CD14-positive monocyte (primary cell): ENCODE results near the gene NXPH1. TPM values are rescaled to one million over a fixed set of nuclear protein-coding genes. Genes with fewer than 3 reads are reported as not detected.

Experiments used
- DNase-seq, 3 donors: peaks; one replicate each; pipeline ENCODE4 v3.0.0-alpha.2; 2011 to 2022
- H2AFZ ChIP-seq: 2 replicates; pipeline ENCODE4 v1.6.0; 2012; ENCODE audit warnings: mild to moderate bottlenecking, low read depth, low read length, inconsistent platforms; ENCODE audit not compliant: insufficient read depth, poor library complexity, severe bottlenecking
- H3K27ac ChIP-seq, 2 donors: 1 replicate in 1 of 2; 2 replicates in 1 of 2; pipeline ENCODE4 v1.5.1; 2012 to 2013; ENCODE audit warnings: low read length in 2 of 2, control low read depth in 1 of 2, inconsistent platforms in 1 of 2, low read depth in 1 of 2, mild to moderate bottlenecking in 1 of 2
- H3K27me3 ChIP-seq, 2 donors: one replicate each; pipeline versions ENCODE4 v1.6.0 to v1.6.1; 2011 to 2013; ENCODE audit warnings: low read length in 2 of 2; ENCODE audit not compliant: control insufficient read depth in 2 of 2, insufficient read depth in 2 of 2
- H3K36me3 ChIP-seq, 2 donors: replicated peaks in 1 of 2; 1 replicate in 1 of 2; 2 replicates in 1 of 2; pipeline versions ENCODE4 v1.5.1 to v1.6.1; 2012 to 2013; ENCODE audit warnings: low read length in 2 of 2, control low read depth in 1 of 2, inconsistent platforms in 1 of 2, mild to moderate bottlenecking in 1 of 2; ENCODE audit not compliant: insufficient read depth in 2 of 2, control insufficient read depth in 1 of 2
- H3K4me1 ChIP-seq, 2 donors: 1 replicate in 1 of 2; 2 replicates in 1 of 2; pipeline versions ENCODE4 v1.5.1 to v1.6.1; 2012 to 2013; ENCODE audit warnings: low read length in 2 of 2, control low read depth in 1 of 2, inconsistent platforms in 1 of 2, mild to moderate bottlenecking in 1 of 2, moderate library complexity in 1 of 2; ENCODE audit not compliant: insufficient read depth in 2 of 2, control insufficient read depth in 1 of 2
- H3K4me2 ChIP-seq: replicated peaks from 2 replicates; pipeline ENCODE3; 2012; ENCODE audit warnings: low read length, moderate library complexity, mild to moderate bottlenecking; ENCODE audit not compliant: poor library complexity, severe bottlenecking; ENCODE audit errors: extremely low read depth
- H3K4me3 ChIP-seq, 3 experiments: fragments of 200-600 bp in 1 of 3; sonication (generic) in 1 of 3; replicated peaks in 1 of 3; 1 replicate in 2 of 3; 2 replicates in 1 of 3; pipeline ENCODE4 v1.5.1; 2011 to 2013; ENCODE audit warnings: low read length in 3 of 3, mild to moderate bottlenecking in 3 of 3, control low read depth in 2 of 3, low read depth in 2 of 3, inconsistent platforms in 1 of 3, moderate library complexity in 1 of 3
- H3K79me2 ChIP-seq: 2 replicates; pipeline ENCODE4 v1.6.0; 2012; ENCODE audit warnings: mild to moderate bottlenecking, control low read depth, inconsistent platforms, low read length, moderate library complexity; ENCODE audit not compliant: insufficient read depth
- H3K9ac ChIP-seq: 2 replicates; pipeline ENCODE4 v1.6.0; 2017; ENCODE audit warnings: low read length, mild to moderate bottlenecking; ENCODE audit not compliant: insufficient read depth, poor library complexity, severe bottlenecking
- H3K9me3 ChIP-seq, 2 donors: replicated peaks in 1 of 2; 1 replicate in 1 of 2; 2 replicates in 1 of 2; pipeline versions ENCODE4 v1.5.1 to v1.6.1; 2012 to 2013; ENCODE audit warnings: low read length in 2 of 2, control low read depth in 1 of 2; ENCODE audit not compliant: control insufficient read depth in 1 of 2, insufficient read depth in 1 of 2
- H4K20me1 ChIP-seq: 2 replicates; pipeline ENCODE4 v1.6.0; 2012; ENCODE audit warnings: mild to moderate bottlenecking, low read length, control low read depth, moderate library complexity; ENCODE audit not compliant: insufficient read depth
- H3K27ac Mint-ChIP-seq, 7 donors: one replicate each; pipeline ENCODE4 v1.8.0; 2020; ENCODE audit warnings: mild to moderate bottlenecking in 7 of 7, mixed read lengths in 7 of 7, moderate library complexity in 6 of 7, inconsistent platforms in 2 of 7
- H3K27me3 Mint-ChIP-seq, 3 donors: one replicate each; pipeline ENCODE4 v1.8.0; 2021 to 2022; ENCODE audit warnings: low read depth in 3 of 3, mild to moderate bottlenecking in 3 of 3, mixed read lengths in 3 of 3, moderate library complexity in 3 of 3, inconsistent platforms in 1 of 3
- H3K36me3 Mint-ChIP-seq, 2 donors: one replicate each; pipeline ENCODE4 v1.8.0; 2020; ENCODE audit warnings: mixed read lengths in 2 of 2, inconsistent platforms in 1 of 2, mild to moderate bottlenecking in 1 of 2
- H3K4me1 Mint-ChIP-seq: one replicate; pipeline ENCODE4 v1.8.0; 2020; ENCODE audit warnings: mild to moderate bottlenecking, mixed read lengths
- H3K4me3 Mint-ChIP-seq, 2 donors: one replicate each; pipeline ENCODE4 v1.8.0; 2020; ENCODE audit warnings: mild to moderate bottlenecking in 2 of 2, mixed read lengths in 2 of 2, moderate library complexity in 1 of 2
- H3K9me3 Mint-ChIP-seq, 7 donors: one replicate each; pipeline ENCODE4 v1.8.0; 2020 to 2022; ENCODE audit warnings: mixed read lengths in 7 of 7, mild to moderate bottlenecking in 6 of 7, moderate library complexity in 6 of 7, inconsistent platforms in 2 of 7
- CTCF ChIP-seq: fragments of 200-600 bp; IDR thresholded peaks from one replicate; pipeline ENCODE4 v1.8.0; 2022; ENCODE audit warnings: antibody characterized with exemption, mild to moderate bottlenecking
- WGBS: methylation state at CpG from one replicate; pipeline ENCODE4 v1.1.5; 2013; ENCODE audit warnings: missing lambda C conversion rate; ENCODE audit not compliant: insufficient coverage; 5-methylcytosine and 5-hydroxymethylcytosine counted together
- intact Hi-C, 2 donors: fragments of 100-400 bp; cut with micrococcal nuclease; formaldehyde crosslinking; loops; one replicate each; pipeline versions ENCODE4 v1.15.0 to v1.15.1; 2023
- polyA plus RNA-seq, 3 donors: library from polyadenylated mRNA; depleted of rRNA in 1 of 3; unstranded in 2 of 3; stranded (reverse) in 1 of 3; fragments of 300-500 nt in 2 of 3; fragments of >200 nt in 1 of 3; fragmentation: Illumina TruSeq in 2 of 3; gene quantifications; 1 replicate in 2 of 3; 2 replicates in 1 of 3; pipeline ENCODE4 v1.2.3, GENCODE V29; 2012 to 2021

NXPH1 gene
- polyA plus RNA-seq, 3 donors, result not detected

- Mint-ChIP-seq H3K27ac (no peak overlapping the region), H3K27me3 (peaks cover 0 to 2% (median 0%) of the 10 kb centered on the region in 3 donors), H3K36me3 (no peaks in the 10 kb centered on the region), H3K4me3 (no peak overlapping the region), H3K9me3 (peaks cover 2 to 15% (median 7%) of the 10 kb centered on the region in 7 donors), H3K4me1 (no peaks in the 10 kb centered on the region)
- H3K79me2 ChIP-seq, result no peaks in the 10 kb centered on the region
- DNase-seq, result no peak
- no peak for TF ChIP-seq CTCF
- H3K27ac ChIP-seq, result no peak overlapping the region
- no peak overlapping the region for H2AFZ ChIP-seq
- no peaks in the 10 kb centered on the region for H3K4me1 ChIP-seq
- no peaks in the 10 kb centered on the region for H3K27me3 ChIP-seq
- no peak overlapping the region for H3K4me2 ChIP-seq
- no peaks in the 10 kb centered on the region for H4K20me1 ChIP-seq
- H3K9me3 ChIP-seq, result peaks cover 0 to 11% of the 10 kb centered on the region in 2 donors
- H3K36me3 ChIP-seq, result no peaks in the 10 kb centered on the region
- intact Hi-C loops, result no loop called here
- no CpG with 5 or more reads among the region's 1 CpG for WGBS
- H3K9ac ChIP-seq, result no peak overlapping the region
- no peak overlapping the region for H3K4me3 ChIP-seq
Observed at GRCh38 chr7:8739837-8740236, 306.4 kb downstream of the NXPH1 start.

GRCh38 chr7:8742837-8743236, 309.4 kb downstream of the NXPH1 start:
- intact Hi-C loops, result no loop called here
- Histone ChIP-seq H4K20me1 (no peaks in the 10 kb centered on the region), H3K9ac (no peak overlapping the region), H3K4me1 (no peaks in the 10 kb centered on the region), H3K27me3 (no peaks in the 10 kb centered on the region), H3K9me3 (peaks cover 0 to 11% of the 10 kb centered on the region in 2 donors), H2AFZ (no peak overlapping the region), H3K4me3 (no peak overlapping the region), H3K4me2 (no peak overlapping the region), H3K79me2 (no peaks in the 10 kb centered on the region), H3K36me3 (no peaks in the 10 kb centered on the region), H3K27ac (no peak overlapping the region)
- H3K36me3 Mint-ChIP-seq, result no peaks in the 10 kb centered on the region
- WGBS, result no CpG with 5 or more reads among the region's 2 CpGs
- H3K4me1 Mint-ChIP-seq, result no peaks in the 10 kb centered on the region
- no peak overlapping the region for H3K27ac Mint-ChIP-seq
- no peak overlapping the region for H3K4me3 Mint-ChIP-seq
- no peak for DNase-seq
- TF ChIP-seq CTCF, result no peak
- peaks cover 0 to 2% (median 0%) of the 10 kb centered on the region in 3 donors for H3K27me3 Mint-ChIP-seq
- H3K9me3 Mint-ChIP-seq, result peaks cover 0 to 13% (median 4%) of the 10 kb centered on the region in 7 donors
